GM12891 (cell line): ENCODE results near the gene PSME3.

Experiments
- POLR2A ChIP-seq: IDR thresholded peaks from 2 replicates; pipeline ENCODE4 v1.6.1; 2011; ENCODE audit warnings: low read depth, low read length, control low read depth
- POLR2AphosphoS5 ChIP-seq: IDR thresholded peaks from 2 replicates; pipeline ENCODE4 v1.6.1; 2011; ENCODE audit warnings: low read depth, low read length, control low read depth
- TAF1 ChIP-seq: IDR thresholded peaks from 2 replicates; pipeline ENCODE4 v1.6.1; 2011; ENCODE audit warnings: low read depth, low read length, control low read depth

DNA sequence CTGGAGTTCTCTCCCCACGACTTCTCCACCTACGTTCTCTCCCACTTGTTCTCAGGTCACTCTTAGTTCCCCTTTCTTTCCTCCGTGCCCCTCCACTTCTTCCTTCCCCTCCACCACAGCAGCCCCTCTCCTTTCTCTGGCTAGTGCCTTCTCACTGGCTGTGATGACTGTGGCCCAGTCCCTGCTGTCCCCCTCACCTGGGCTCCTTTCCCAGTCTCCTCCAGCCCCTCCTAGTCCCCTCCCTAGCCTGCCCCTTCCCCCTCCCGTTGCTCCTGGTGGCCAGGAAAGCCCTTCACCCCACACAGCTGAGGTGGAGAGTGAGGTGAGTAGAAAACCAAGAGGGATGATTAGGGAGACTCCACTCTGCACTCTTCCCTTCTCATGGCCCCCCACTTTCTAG is 38.1 kb upstream of the PSME3 start:
- TF ChIP-seq POLR2A (no peak), POLR2AphosphoS5 (no peak), TAF1 (no peak)
